ENCODE data around the gene BCL11A.

The BCL11A gene

DNA sequence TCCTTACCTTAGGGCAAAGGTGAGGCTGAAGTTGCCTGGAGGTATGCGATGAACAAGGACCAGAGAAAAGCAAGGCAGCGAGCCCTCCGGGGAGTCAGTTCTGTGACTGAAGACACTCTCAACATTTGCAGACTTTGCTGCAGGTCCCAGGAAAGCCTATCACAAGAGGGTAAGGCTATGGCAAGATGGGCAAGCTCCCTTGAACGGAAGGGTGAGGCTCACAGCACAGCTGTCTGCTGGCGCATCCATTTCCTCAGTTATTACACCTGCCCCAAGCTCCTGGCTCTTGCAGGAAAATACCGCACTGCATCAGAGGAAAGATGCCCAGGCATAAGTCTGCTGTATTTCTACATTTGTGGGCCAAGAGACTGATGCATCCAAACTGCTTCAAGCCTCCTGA, 141.4 kb downstream of the BCL11A start:
- Mint-ChIP-seq H3K27ac (ENCODE audit: low read depth) (no peak overlapping the region), H3K36me3 (ENCODE audit: insufficient read depth) (no peaks in the 10 kb centered on the region), H3K27me3 (peaks cover 7% of the 10 kb centered on the region), H3K4me1 (no peaks in the 10 kb centered on the region), H3K4me3 (no peak overlapping the region), H3K9me3 (peaks cover 6% of the 10 kb centered on the region)
- ATAC-seq (replicated peaks; ENCODE audit: extremely low read depth, poor library complexity, severe bottlenecking) = no peak
- no peak for DNase-seq (ENCODE audit: low spot score in 2 of 2)

DNA sequence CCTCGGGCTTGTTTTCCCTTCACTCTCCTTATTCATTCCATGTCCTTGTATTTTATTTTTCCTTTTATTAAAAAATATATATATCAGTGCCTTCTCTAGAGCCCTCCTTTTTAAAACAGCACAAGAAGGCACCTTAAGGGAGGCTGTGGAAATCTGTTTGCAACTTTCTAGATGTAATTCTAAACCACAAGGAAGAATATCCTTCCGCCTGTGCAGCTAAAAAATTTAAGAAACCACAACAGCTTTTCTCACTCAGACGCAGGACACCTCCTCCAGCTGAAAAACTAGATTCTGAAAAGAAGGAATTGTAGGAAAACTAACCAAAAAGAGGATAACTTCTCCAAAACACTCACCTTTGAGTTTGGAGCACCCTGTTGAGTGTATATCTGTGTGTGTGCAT, 142.2 kb downstream of the BCL11A start:
- DNase-seq (ENCODE audit: low spot score in 2 of 2) = no peak
- H3K4me3 Mint-ChIP-seq = no peak overlapping the region
- H3K36me3 Mint-ChIP-seq (ENCODE audit: insufficient read depth) = no peaks in the 10 kb centered on the region
- no peaks in the 10 kb centered on the region for H3K4me1 Mint-ChIP-seq
- ATAC-seq (replicated peaks; ENCODE audit: extremely low read depth, poor library complexity, severe bottlenecking) = no peak
- H3K9me3 Mint-ChIP-seq = peaks cover 6% of the 10 kb centered on the region
- peaks cover 14% of the 10 kb centered on the region for H3K27me3 Mint-ChIP-seq
- H3K27ac Mint-ChIP-seq (ENCODE audit: low read depth) = no peak overlapping the region

DNA sequence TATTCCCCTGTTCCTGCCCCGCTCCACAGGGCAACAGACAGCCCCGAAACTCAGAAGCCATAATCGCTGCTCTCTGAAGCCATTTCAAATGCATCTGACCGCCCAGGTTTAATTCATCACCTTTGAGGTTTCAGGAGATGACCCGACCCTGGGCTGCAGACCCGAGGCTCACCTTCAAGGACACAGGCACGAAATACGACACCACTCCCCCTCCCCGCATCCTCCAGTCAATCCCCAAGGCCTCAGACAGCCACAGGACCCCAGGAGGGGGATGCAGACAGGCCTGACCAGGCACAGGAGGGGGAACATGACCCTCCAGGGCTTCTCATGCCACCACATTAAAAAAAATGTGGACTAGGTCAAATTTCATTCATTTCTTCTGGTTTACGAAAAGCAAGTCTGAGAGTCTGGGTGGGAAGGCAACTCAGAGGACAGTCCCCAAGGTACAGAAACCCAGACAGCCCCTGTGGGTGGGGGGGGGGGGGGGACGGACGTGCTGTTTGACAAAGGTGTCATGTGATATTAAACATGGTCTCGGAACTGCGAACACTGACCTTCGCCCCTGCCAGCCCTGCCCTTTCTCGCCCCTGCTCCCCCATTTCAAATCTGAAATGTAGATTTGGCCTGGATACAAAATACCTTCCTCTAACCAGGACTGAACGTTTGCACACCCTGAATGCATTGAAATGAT, 142.9 kb downstream of the BCL11A start:
- no peaks in the 10 kb centered on the region for H3K4me1 Mint-ChIP-seq
- H3K4me3 Mint-ChIP-seq = no peak overlapping the region

GRCh38 chr2:60409531-60409871, 144.0 kb downstream of the BCL11A start:
- Mint-ChIP-seq H3K9me3 (peaks cover 5% of the 10 kb centered on the region), H3K4me3 (no peak overlapping the region), H3K36me3 (ENCODE audit: insufficient read depth) (no peaks in the 10 kb centered on the region), H3K4me1 (no peaks in the 10 kb centered on the region), H3K27me3 (peaks cover 17% of the 10 kb centered on the region), H3K27ac (ENCODE audit: low read depth) (no peak overlapping the region)
- ATAC-seq (replicated peaks; ENCODE audit: extremely low read depth, poor library complexity, severe bottlenecking) (no peak), DNase-seq (ENCODE audit: low spot score in 2 of 2) (no peak)

More for the DNA sequence above, 142.9 kb downstream of the BCL11A start:
- H3K36me3 Mint-ChIP-seq (ENCODE audit: insufficient read depth) = no peaks in the 10 kb centered on the region
- no peak overlapping the region for H3K27ac Mint-ChIP-seq (ENCODE audit: low read depth)
- H3K9me3 Mint-ChIP-seq = peaks cover 6% of the 10 kb centered on the region
- no peak for ATAC-seq (replicated peaks; ENCODE audit: extremely low read depth, poor library complexity, severe bottlenecking)
- peaks cover 17% of the 10 kb centered on the region for H3K27me3 Mint-ChIP-seq
- DNase-seq (ENCODE audit: low spot score in 2 of 2) = no peak

- Mint-ChIP-seq H3K27ac (ENCODE audit: low read depth) (no peak overlapping the region), H3K27me3 (peaks cover 17% of the 10 kb centered on the region), H3K36me3 (ENCODE audit: insufficient read depth) (no peaks in the 10 kb centered on the region), H3K9me3 (no peaks in the 10 kb centered on the region), H3K4me1 (no peaks in the 10 kb centered on the region), H3K4me3 (no peak overlapping the region)
- ATAC-seq (replicated peaks; ENCODE audit: extremely low read depth, poor library complexity, severe bottlenecking) (no peak), DNase-seq (ENCODE audit: low spot score in 2 of 2) (no peak)
These were observed 144.5 kb downstream of the BCL11A start for GRCh38 chr2:60408811-60409530.

DNA sequence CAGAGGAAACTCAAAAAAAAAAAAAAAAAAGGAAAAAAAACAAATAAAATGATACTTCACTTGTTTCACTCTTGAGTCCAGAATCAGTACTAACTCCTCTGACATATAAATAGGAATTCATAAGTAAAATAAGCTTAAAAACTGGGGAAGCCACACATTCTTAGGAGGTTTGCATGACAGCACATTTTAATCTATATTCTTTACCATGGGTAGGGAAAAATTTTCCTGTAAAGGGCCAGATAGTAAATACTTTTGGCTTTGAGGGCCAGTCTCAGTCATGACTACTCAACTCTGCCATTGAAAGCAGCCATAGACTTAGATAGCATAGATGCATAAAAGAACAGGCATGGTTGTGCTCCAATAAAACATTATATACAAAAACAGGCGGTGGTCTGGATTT, 145.2 kb downstream of the BCL11A start:
- no peak overlapping the region for H3K27ac Mint-ChIP-seq (ENCODE audit: low read depth)
- H3K27me3 Mint-ChIP-seq = peaks cover 17% of the 10 kb centered on the region
- H3K9me3 Mint-ChIP-seq = no peaks in the 10 kb centered on the region
- no peaks in the 10 kb centered on the region for H3K36me3 Mint-ChIP-seq (ENCODE audit: insufficient read depth)
- H3K4me3 Mint-ChIP-seq = no peak overlapping the region
- ATAC-seq (replicated peaks; ENCODE audit: extremely low read depth, poor library complexity, severe bottlenecking) (no peak), DNase-seq (ENCODE audit: low spot score in 2 of 2) (no peak)
- H3K4me1 Mint-ChIP-seq = no peaks in the 10 kb centered on the region

GRCh38 chr2:60407398-60407797, 146.1 kb downstream of the BCL11A start:
- DNase-seq (ENCODE audit: low spot score in 2 of 2) (no peak), ATAC-seq (replicated peaks; ENCODE audit: extremely low read depth, poor library complexity, severe bottlenecking) (no peak)
- Mint-ChIP-seq H3K36me3 (ENCODE audit: insufficient read depth) (no peaks in the 10 kb centered on the region), H3K4me1 (no peaks in the 10 kb centered on the region), H3K27me3 (peaks cover 17% of the 10 kb centered on the region), H3K4me3 (no peak overlapping the region), H3K27ac (ENCODE audit: low read depth) (no peak overlapping the region), H3K9me3 (no peaks in the 10 kb centered on the region)

- no peak overlapping the region for H3K4me3 Mint-ChIP-seq
- H3K27me3 Mint-ChIP-seq = peaks cover 17% of the 10 kb centered on the region
- DNase-seq (ENCODE audit: low spot score in 2 of 2) (no peak), ATAC-seq (replicated peaks; ENCODE audit: extremely low read depth, poor library complexity, severe bottlenecking) (no peak)
- no peaks in the 10 kb centered on the region for H3K9me3 Mint-ChIP-seq
- H3K4me1 Mint-ChIP-seq = no peaks in the 10 kb centered on the region
- no peak overlapping the region for H3K27ac Mint-ChIP-seq (ENCODE audit: low read depth)
- no peaks in the 10 kb centered on the region for H3K36me3 Mint-ChIP-seq (ENCODE audit: insufficient read depth)
These were observed 147.3 kb downstream of the BCL11A start for GRCh38 chr2:60406192-60406591.

GRCh38 chr2:60405271-60405919, 148.1 kb downstream of the BCL11A start:
- Mint-ChIP-seq H3K9me3 (no peaks in the 10 kb centered on the region), H3K27ac (ENCODE audit: low read depth) (no peak overlapping the region), H3K36me3 (ENCODE audit: insufficient read depth) (no peaks in the 10 kb centered on the region), H3K4me1 (no peaks in the 10 kb centered on the region), H3K4me3 (no peak overlapping the region), H3K27me3 (peaks cover 17% of the 10 kb centered on the region)
- ATAC-seq (replicated peaks; ENCODE audit: extremely low read depth, poor library complexity, severe bottlenecking) (no peak), DNase-seq (ENCODE audit: low spot score in 2 of 2) (no peak)
